HG03159 (cell line): ENCODE results near the gene TEC.
"Not testable (repeated sequence)": the region's sequence is repeated elsewhere in the genome, so short reads cannot be mapped to it uniquely, and the experiment has no call there.

Experiments
- ATAC-seq: cut with Tn5 transposase; IDR thresholded peaks from one replicate; pipeline ENCODE4 v1.9.1; 2021; ENCODE audit warnings: mild to moderate bottlenecking, moderate library complexity; ENCODE audit not compliant: unreplicated experiment

The TEC gene

DNA sequence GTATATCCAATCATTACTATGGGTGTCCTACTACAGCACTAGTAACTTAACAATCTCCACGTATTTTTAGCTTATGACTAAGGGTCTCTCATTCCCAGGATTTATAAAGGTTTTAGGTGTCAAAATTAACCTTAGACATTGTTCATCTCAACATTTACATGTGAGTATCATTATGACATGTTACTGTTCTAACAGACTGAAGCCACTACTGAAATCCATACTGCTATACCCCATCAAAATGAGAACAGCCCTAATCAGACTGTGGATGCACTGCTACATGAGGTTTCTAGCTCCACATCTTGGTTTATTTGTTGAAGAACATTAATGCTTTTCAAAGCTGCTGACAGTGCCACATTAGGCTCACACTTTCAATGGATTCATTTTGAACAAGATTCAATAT is 100.0 kb downstream of the TEC start:
- ATAC-seq = no peak

- no peak for ATAC-seq
Measured at GRCh38 chr4:48167538-48168263, 101.9 kb downstream of the TEC start.

DNA sequence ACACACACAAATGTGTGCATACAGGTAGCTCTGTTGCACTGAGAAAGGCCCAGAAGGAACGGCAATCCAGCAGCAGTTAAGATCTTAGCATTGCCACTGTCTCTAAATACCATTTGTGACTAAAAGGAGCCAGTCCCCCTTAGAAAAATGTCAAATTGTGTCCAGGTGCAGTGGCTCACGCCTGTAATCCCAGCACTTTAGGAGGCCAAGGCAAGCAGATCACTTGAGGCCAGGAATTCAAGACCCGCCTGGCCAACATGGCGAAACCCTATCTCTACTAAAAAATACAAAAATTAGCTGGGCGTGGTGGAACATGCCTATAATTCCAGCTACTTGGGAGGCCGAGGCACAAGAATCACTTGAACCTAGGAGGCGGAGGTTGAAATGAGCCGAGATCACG is 105.1 kb downstream of the TEC start:
- not testable (repeated sequence) for ATAC-seq

GRCh38 chr4:48163746-48164145 is 105.9 kb downstream of the TEC start:
- no peak for ATAC-seq

GRCh38 chr4:48162162-48162561 is 107.5 kb downstream of the TEC start:
- ATAC-seq = no peak

GRCh38 chr4:48157271-48157670 is 112.4 kb downstream of the TEC start:
- no peak for ATAC-seq

GRCh38 chr4:48156423-48156822 is 113.2 kb downstream of the TEC start:
- no peak for ATAC-seq

DNA sequence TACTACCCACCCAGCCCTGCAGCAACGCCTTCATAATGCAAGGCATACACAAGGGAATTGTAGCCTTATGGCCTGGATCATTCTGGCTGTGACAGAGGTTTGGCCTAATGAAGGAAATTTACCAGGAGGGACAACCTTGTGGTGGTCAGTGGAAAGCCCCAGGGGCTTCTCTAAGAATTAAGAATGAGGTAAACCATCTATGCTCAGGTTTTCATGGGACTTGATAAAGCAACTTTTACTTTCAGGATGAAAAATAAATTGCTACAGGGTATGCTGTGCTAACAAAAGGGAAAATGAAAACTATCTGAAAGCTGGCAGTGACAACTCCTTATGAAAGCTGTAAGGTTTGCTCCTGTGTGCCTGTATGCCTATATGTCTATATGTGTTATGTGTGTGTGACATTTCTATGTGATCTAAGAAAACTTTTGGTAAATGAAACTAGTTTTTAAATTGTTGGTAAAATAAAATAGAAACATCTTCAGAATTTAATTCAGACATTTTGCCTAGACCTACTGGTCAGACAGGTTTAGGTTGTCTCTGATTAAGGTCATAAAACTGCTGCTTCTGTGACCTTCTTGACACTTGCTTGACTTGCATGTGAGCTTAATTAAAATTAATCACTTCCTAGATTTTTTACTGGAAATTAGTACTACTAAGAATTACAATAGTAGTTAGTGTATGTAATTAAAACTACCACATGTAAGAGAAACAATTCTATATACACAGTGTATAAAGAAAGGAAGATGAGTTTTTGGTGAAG is 115.7 kb downstream of the TEC start:
- peak; percentile 46 for ATAC-seq

- ATAC-seq = no peak
Measured at GRCh38 chr4:48152259-48152658, 117.4 kb downstream of the TEC start.

DNA sequence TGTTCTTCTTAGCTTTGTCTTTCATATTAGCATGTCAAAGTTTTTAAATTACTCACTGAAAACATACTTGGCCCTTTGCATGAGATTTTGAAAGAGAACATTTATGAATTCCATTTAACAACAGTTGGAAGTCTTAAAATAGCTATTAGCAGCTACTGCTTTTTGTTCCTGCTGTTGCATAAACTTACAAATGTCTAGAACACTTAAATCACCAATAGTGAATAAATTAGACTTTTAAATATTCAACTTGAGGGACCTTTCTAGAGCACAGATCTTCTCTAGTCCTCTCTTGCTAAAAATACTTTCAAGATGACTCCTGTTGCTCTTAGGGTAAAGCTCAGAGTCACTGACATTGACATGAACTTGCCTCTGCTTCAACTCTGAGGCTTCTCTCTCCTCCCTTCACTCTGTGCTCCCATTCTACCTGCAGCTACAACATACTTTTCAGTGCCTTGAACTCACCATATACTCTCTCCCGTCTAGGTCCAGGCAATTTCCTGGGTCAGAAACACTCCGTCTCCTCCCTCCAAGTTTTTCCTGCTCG is 119.7 kb downstream of the TEC start:
- no peak for ATAC-seq

GRCh38 chr4:48147621-48148020 is 122.0 kb downstream of the TEC start:
- no peak for ATAC-seq

DNA sequence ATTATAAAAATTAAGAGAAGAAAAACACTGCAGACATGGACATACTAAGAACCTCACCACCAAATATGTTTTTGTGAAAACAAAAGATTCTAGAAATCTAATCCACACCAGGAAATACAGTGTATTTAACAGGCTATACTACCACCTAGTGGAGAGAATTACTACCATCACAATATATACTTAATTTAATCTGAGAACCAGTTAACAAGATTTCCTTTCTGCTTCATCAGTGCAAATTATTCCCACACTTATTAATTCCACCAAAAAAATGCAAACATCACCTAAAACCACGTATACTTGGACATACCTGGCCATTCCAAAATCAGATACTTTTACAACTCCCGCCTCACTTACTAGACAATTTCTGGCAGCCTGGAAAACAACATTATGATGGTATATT is 128.6 kb downstream of the TEC start:
- peak; percentile 38 for ATAC-seq

GRCh38 chr4:48139691-48140090 is 129.9 kb downstream of the TEC start:
- no peak for ATAC-seq

DNA sequence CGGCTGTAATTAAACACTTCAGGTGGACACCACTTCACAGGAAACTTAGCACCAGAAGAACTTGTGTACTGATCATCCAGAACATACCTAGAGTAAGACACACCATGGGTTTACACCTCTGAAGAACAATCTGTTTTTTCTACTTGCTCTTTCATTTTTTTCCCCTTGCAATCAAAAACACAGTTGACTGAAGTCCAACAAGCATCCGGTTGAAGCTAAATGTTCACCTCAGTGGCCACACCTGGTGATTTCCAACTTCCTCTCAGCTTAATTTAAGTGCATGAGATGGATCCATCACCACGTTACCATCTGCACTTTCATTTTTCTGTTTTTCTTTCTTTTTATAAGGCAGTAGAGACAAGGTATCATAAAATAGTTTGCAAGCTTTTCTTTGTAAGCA is 130.7 kb downstream of the TEC start:
- peak; percentile 93 for ATAC-seq

- no peak for ATAC-seq
Measured at GRCh38 chr4:48138511-48138910, 131.1 kb downstream of the TEC start.

DNA sequence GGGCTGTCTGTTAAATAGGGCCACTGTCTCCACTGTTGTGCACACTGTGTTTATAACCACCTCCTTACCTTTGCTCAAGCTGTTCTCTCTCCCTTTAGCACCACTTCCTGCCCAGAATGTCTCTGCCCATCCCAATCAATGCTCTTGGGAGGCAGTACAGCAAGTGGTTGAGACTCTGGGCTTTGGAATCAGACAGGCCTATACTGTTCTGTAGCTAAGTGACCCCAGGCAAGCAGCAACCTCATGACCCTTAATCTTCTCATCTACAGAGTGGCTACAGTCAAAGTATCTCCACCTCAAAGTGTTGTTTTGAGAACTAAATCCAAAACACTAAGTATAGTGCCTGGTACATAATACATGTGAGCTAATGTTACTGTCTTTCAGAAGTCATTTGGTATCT is 131.8 kb downstream of the TEC start:
- ATAC-seq = no peak

DNA sequence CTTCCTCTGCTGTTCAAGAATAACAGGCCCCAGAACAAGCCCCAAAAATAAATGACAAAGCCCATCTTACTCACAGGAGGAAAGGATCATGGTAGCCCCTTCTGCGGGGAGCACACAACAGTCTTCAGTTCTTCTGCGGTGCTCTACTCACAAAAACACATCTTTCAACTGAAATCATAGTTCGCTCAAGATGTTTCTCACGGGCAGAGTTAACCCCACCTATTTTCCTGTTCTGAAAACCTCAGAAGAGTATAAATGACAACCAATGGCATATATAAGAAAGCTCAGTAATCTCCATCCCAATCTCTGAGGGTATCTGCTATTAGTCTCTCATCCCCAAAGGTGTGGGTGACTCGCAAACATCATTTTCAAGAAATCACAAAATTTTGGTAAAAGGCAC is 135.6 kb downstream of the TEC start, which contains the start of gene TXK:
TXK (minus strand) TSS at position 170 of the 400 bp plus-strand sequence; CDS start at position 90, 80 bp downstream.
- no peak for ATAC-seq

DNA sequence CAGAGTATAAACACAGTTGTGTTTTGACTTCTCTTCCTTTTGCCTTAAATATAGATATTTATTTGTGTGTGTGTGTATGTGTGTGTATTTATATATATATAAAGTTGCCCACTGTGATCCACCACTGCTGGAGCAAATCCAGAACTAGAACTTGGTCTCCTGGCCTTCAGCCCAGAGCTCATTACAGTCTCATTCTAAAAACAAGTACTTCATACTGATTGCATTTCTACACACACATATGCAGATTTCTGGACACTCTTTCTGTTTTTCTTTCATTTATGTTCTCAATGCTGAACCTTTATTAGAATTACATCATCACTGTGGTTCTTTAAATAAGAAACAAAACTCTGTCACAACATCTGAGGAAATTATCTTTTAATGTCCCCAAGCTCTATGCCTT is 136.0 kb downstream of the TEC start:
- no peak for ATAC-seq

GRCh38 chr4:48131736-48132135 is 137.9 kb downstream of the TEC start:
- ATAC-seq = no peak

DNA sequence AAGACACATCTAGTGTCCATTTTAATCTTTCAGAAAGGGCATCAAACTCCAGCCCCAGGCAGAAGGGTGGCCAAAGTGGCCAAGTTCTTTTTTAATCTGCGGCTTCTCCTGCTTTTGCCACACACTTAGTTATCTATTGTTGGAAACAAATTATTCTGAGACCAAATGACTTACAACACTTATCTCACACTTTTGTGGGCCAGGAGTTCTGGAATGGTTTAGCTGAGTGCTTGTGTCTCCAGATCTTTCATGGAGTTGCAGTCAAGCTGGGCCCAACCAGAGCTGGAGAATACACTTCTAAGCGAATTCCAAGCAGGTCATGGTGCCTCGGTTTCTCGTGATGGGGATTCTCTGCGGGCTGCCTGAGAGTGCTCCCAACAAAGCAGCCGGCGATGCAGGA is 139.5 kb downstream of the TEC start:
- ATAC-seq = no peak

GRCh38 chr4:48129307-48130014 is 140.2 kb downstream of the TEC start:
- no peak for ATAC-seq
